A549 (cell line): ENCODE results near the gene ZNF423. TPM values are rescaled to one million over a fixed set of nuclear protein-coding genes. Genes with fewer than 3 reads are reported as not detected.

Experiments used
- ATAC-seq, 2 experiments: fragments of 200-7000 bp in 1 of 2; fragments of >200 bp in 1 of 2; cut with Nextera tagmentation in 1 of 2; cut with Tn5 transposase in 1 of 2; 3 replicates each; pipeline versions ENCODE4 v1.8.0 to v1.9.1; 2018 to 2020; ENCODE audit warnings: mild to moderate bottlenecking in 1 of 2, moderate library complexity in 1 of 2
- CTCF ChIA-PET: fragments of 300-600 bp; sonication (Branson Sonifier 250); formaldehyde crosslinking; extraction: SDS; loops from one replicate; lab custom pipeline; 2021; ENCODE audit warnings: antibody characterized with exemption, inconsistent platforms; lab: Yijun Ruan, JAX
- POLR2A ChIA-PET: fragments of 350-600 bp; formaldehyde crosslinking; extraction: SDS; loops from one replicate; lab custom pipeline; 2021; ENCODE audit warnings: antibody characterized with exemption, inconsistent platforms; lab: Yijun Ruan, JAX
- DNase-seq, 2 experiments: peaks; one replicate each; pipeline versions ENCODE4 v3.0.0 to v3.0.0-alpha.2; 2011 to 2016; ENCODE audit warnings: low read depth in 1 of 2, low spot score in 1 of 2
- FAIRE-seq: peaks from 2 replicates; lab custom pipeline; 2011; peaks lifted over from hg19 to GRCh38; lab: Jason Lieb, UNC
- H3K27ac ChIP-seq, 2 experiments: fragments of >200 bp; sonication (Bioruptor Twin); formaldehyde crosslinking; 3 replicates each; pipeline ENCODE4 v1.5.1; 2016 to 2017
- H3K4me1 ChIP-seq: fragments of >200 bp; sonication (Bioruptor Twin); formaldehyde crosslinking; 3 replicates; pipeline ENCODE4 v1.6.1; 2016
- H3K4me2 ChIP-seq: fragments of >200 bp; sonication (Bioruptor Twin); formaldehyde crosslinking; 3 replicates; pipeline ENCODE4 v1.6.1; 2016
- H3K4me3 ChIP-seq: fragments of >200 bp; sonication (Bioruptor Twin); formaldehyde crosslinking; 3 replicates; pipeline ENCODE4 v1.5.1; 2016
- H3K9me3 ChIP-seq: fragments of >200 bp; sonication (Bioruptor Twin); formaldehyde crosslinking; 3 replicates; pipeline ENCODE4 v1.6.1; 2016
- BHLHE40 ChIP-seq: IDR thresholded peaks from 2 replicates; pipeline ENCODE4 v1.6.1; 2012; ENCODE audit warnings: low read depth, low read length, inconsistent platforms
- CBX8 ChIP-seq: fragments of 200-600 bp; sonication (generic); IDR thresholded peaks from 2 replicates; pipeline ENCODE4 v1.6.1; 2016
- CEBPB ChIP-seq, 2 experiments: fragments of >200 bp in 1 of 2; sonication (Bioruptor Twin) in 1 of 2; formaldehyde crosslinking in 1 of 2; IDR thresholded peaks; 2 replicates each; pipeline ENCODE4 v1.6.1; 2012 to 2016
- FOSL2 ChIP-seq, 2 experiments: fragments of 450-650 bp in 1 of 2; fragments of >200 bp in 1 of 2; sonication (Bioruptor Twin) in 1 of 2; formaldehyde crosslinking; IDR thresholded peaks; 2 replicates each; pipeline versions ENCODE4 v1.5.0 to v1.6.1; 2016 to 2020; ENCODE audit warnings: mild to moderate bottlenecking in 1 of 2, moderate library complexity in 1 of 2
- HOXA7 ChIP-seq: fragments of 250-450 bp; sonication (Bioruptor Pico); IDR thresholded peaks from 2 replicates; pipeline ENCODE4 v1.5.0; 2020; ENCODE audit warnings: mild to moderate bottlenecking, moderate library complexity
- HOXB5 ChIP-seq: fragments of 250-450 bp; sonication (Bioruptor Pico); IDR thresholded peaks from 2 replicates; pipeline ENCODE4 v1.5.0; 2020; ENCODE audit warnings: mild to moderate bottlenecking, moderate library complexity
- MAZ ChIP-seq: fragments of 150-350 bp; IDR thresholded peaks from 2 replicates; pipeline ENCODE4 v1.6.1; 2014; ENCODE audit warnings: antibody characterized with exemption, low read depth, low read length, borderline replicate concordance
- NR3C1 ChIP-seq: fragments of >200 bp; sonication (Bioruptor Twin); formaldehyde crosslinking; IDR thresholded peaks from 3 replicates; pipeline ENCODE4 v1.6.1; 2017
- PHF8 ChIP-seq: fragments of 200-600 bp; sonication (generic); IDR thresholded peaks from 2 replicates; pipeline ENCODE4 v1.6.1; 2016; ENCODE audit warnings: low read depth, mild to moderate bottlenecking, antibody characterized with exemption, moderate library complexity, borderline replicate concordance
- POLR2AphosphoS2 ChIP-seq: conservative IDR thresholded peaks from 2 replicates; pipeline ENCODE4 v1.6.1; 2012; ENCODE audit warnings: low read length, improper control_type of control experiment, inconsistent platforms
- SMC3 ChIP-seq: fragments of >200 bp; sonication (Bioruptor Twin); formaldehyde crosslinking; IDR thresholded peaks from 3 replicates; pipeline ENCODE4 v1.6.1; 2018; ENCODE audit warnings: inconsistent platforms
- SREBF2 ChIP-seq: fragments of 450-650 bp; IDR thresholded peaks from 2 replicates; pipeline ENCODE4 v1.6.1; 2014; ENCODE audit warnings: mild to moderate bottlenecking, moderate library complexity
- TFCP2L1 ChIP-seq: fragments of 250-450 bp; sonication (Bioruptor Pico); IDR thresholded peaks from 2 replicates; pipeline ENCODE4 v1.5.0; 2021; ENCODE audit warnings: mild to moderate bottlenecking
- WGBS: methylation state at CpG from one replicate; pipeline ENCODE4 v1.1.6; 2017; ENCODE audit errors: missing lambda C conversion rate; 5-methylcytosine and 5-hydroxymethylcytosine counted together
- polyA plus RNA-seq, 4 experiments: library from polyadenylated mRNA; depleted of rRNA in 3 of 4; stranded (reverse); fragments of >200 nt; fragmentation: RNase III in 1 of 4; extraction: RNeasy Plus Mini Kit Qiagen cat#74134 plus additional on column Dnase treatment in 1 of 4; gene quantifications; 2 replicates in 3 of 4; 3 replicates in 1 of 4; pipeline ENCODE4 v1.2.3, GENCODE V29; 2011 to 2017
- TF ChIP-seq, protein P1 (sequence below): IDR thresholded peaks from 2 replicates; pipeline ENCODE4 v1.6.1; 2012
- TF ChIP-seq, protein P2 (sequence below): fragments of 450-650 bp; IDR thresholded peaks from 2 replicates; pipeline ENCODE4 v1.6.1; 2014; ENCODE audit warnings: antibody characterized with exemption
- TF ChIP-seq, protein P3 (sequence below): IDR thresholded peaks from 2 replicates; pipeline ENCODE4 v1.6.1; 2012
- TF ChIP-seq, protein P4 (sequence below): fragments of 200-600 bp; sonication (generic); IDR thresholded peaks from 2 replicates; pipeline ENCODE4 v1.6.1; 2016; ENCODE audit warnings: antibody characterized with exemption, mild to moderate bottlenecking, moderate library complexity

The ZNF423 gene
- polyA plus RNA-seq, 2 of the 4 experiments (the other 2 are of a cell fraction): 0.04 to 0.10 TPM

DNA sequence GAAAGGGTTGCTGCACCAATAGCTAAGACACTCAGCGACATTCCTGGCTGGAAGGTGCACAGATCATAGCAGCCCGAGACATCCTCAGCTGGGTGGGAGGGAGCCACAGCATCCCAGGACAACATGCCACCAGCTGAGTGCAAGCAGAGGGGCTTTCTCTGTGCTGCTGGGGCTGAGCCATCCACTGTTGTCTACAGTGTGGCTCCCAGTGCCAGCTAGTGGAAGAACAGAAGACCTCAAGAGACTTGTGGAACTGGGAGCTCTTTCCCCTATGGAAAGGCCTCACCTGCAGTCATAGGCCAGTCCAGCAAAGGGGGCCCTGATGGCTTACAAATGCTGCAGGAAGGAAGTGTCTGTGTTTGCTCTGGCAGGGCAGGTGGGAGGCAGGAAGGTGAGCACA is 351.3 kb downstream of the ZNF423 start (continued):
- TF ChIP-seq, protein P1, sequence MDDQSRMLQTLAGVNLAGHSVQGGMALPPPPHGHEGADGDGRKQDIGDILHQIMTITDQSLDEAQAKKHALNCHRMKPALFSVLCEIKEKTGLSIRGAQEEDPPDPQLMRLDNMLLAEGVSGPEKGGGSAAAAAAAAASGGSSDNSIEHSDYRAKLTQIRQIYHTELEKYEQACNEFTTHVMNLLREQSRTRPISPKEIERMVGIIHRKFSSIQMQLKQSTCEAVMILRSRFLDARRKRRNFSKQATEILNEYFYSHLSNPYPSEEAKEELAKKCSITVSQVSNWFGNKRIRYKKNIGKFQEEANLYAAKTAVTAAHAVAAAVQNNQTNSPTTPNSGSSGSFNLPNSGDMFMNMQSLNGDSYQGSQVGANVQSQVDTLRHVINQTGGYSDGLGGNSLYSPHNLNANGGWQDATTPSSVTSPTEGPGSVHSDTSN: no peak
- TF ChIP-seq, protein P2, sequence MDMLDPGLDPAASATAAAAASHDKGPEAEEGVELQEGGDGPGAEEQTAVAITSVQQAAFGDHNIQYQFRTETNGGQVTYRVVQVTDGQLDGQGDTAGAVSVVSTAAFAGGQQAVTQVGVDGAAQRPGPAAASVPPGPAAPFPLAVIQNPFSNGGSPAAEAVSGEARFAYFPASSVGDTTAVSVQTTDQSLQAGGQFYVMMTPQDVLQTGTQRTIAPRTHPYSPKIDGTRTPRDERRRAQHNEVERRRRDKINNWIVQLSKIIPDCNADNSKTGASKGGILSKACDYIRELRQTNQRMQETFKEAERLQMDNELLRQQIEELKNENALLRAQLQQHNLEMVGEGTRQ: no peak
- TF ChIP-seq, protein P3, sequence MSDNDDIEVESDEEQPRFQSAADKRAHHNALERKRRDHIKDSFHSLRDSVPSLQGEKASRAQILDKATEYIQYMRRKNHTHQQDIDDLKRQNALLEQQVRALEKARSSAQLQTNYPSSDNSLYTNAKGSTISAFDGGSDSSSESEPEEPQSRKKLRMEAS: no peak
- no peak for TF ChIP-seq TFCP2L1 (CRISPR knock-in tag)
- no peak for TF ChIP-seq BHLHE40
- TF ChIP-seq CBX8: no peak

DNA sequence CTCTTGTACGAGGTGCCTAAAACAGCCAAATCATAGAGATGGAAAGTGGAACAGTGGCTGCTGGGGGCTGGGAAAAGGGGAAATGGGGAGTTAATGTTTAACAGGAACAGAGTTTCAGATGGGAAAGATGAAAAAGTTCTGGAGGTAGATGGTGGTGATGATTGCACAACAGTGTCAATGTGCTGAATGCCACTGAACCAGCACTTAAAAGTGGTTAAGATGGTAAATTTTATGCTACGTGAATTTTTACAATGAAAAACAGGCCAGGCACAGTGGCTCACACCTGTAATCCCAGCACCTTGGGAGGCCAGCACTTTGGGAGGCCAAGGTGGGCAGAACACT is 351.9 kb downstream of the ZNF423 start:
- no peak for DNase-seq
- no peak overlapping the region for H3K4me2 ChIP-seq
- no peak for FAIRE-seq
- ChIA-PET POLR2A (no interaction called here), CTCF (interaction anchor here (1.7 kb wide), 1 partner anchor 12 kb away, joined by 5 read pairs; no protein-coding TSS in a partner anchor)
- no peak overlapping the region for H3K27ac ChIP-seq
- TF ChIP-seq PHF8: no peak
- TF ChIP-seq, protein P3: no peak
- TF ChIP-seq MAZ: no peak
- no peak for TF ChIP-seq HOXA7 (CRISPR knock-in tag)
- TF ChIP-seq, protein P4, sequence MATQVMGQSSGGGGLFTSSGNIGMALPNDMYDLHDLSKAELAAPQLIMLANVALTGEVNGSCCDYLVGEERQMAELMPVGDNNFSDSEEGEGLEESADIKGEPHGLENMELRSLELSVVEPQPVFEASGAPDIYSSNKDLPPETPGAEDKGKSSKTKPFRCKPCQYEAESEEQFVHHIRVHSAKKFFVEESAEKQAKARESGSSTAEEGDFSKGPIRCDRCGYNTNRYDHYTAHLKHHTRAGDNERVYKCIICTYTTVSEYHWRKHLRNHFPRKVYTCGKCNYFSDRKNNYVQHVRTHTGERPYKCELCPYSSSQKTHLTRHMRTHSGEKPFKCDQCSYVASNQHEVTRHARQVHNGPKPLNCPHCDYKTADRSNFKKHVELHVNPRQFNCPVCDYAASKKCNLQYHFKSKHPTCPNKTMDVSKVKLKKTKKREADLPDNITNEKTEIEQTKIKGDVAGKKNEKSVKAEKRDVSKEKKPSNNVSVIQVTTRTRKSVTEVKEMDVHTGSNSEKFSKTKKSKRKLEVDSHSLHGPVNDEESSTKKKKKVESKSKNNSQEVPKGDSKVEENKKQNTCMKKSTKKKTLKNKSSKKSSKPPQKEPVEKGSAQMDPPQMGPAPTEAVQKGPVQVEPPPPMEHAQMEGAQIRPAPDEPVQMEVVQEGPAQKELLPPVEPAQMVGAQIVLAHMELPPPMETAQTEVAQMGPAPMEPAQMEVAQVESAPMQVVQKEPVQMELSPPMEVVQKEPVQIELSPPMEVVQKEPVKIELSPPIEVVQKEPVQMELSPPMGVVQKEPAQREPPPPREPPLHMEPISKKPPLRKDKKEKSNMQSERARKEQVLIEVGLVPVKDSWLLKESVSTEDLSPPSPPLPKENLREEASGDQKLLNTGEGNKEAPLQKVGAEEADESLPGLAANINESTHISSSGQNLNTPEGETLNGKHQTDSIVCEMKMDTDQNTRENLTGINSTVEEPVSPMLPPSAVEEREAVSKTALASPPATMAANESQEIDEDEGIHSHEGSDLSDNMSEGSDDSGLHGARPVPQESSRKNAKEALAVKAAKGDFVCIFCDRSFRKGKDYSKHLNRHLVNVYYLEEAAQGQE: no peak
- no peak for TF ChIP-seq SMC3
- TF ChIP-seq FOSL2 (IDR thresholded peaks at IDR 0.05): no peak
- no peak for TF ChIP-seq FOSL2 (CRISPR knock-in tag; IDR thresholded peaks at IDR 0.05)
- TF ChIP-seq HOXB5 (CRISPR knock-in tag): no peak
- no peak for TF ChIP-seq POLR2AphosphoS2
- no peak for TF ChIP-seq CEBPB (IDR thresholded peaks at IDR 0.05)
- no peak for TF ChIP-seq NR3C1
- H3K4me3 ChIP-seq: no peak overlapping the region
- WGBS: 54% methylated on average over 2 of the region's 2 CpGs
- H3K4me1 ChIP-seq: no peaks in the 10 kb centered on the region
- no peak for ATAC-seq
- H3K9me3 ChIP-seq: no peaks in the 10 kb centered on the region

DNA sequence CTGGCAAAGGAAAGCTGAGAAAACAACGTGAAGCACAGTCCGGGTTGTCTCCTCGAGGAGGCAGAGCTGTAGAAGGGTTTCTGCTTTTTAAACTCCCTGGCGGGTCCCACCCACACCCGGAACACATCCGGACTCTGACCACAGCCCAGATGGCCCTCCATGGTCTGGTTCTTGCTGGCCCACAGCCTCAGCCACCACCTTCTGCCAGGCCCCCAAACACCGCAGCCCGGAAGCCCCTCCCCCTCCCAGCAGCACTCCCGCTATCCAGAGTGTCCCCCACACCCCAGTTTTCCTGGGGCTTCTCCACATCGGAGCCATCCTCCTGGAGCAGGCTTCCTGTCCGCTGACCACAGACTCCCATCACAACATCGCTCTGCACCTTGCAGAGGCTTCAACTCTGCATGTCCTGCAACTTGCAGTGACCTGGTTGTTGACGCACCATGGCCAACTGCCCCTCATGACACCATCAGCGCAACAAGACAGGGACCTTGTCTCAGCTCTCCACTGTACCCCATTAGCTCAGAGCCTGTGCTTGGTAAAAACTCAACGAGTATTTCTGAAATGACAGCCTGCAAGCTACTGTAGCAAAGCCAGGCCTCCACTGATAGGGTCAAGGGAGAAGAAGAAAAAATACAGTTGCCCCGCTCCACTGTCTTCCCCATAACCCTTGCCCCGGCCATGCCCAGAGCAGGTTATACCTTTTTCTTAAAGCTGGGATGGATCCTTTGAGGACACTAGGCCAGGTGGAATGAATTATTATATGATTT is 352.5 kb downstream of the ZNF423 start:
- H3K27ac ChIP-seq: no peak overlapping the region

More for the DNA sequence above, 352.5 kb downstream of the ZNF423 start:
- no peak for ATAC-seq
- H3K4me2 ChIP-seq: no peak overlapping the region
- DNase-seq: no peak
- WGBS: 46% methylated on average over 17 of the region's 17 CpGs
- TF ChIP-seq SREBF2: no peak
- H3K4me3 ChIP-seq: no peak overlapping the region
- no peaks in the 10 kb centered on the region for H3K9me3 ChIP-seq
- no peak for FAIRE-seq
- H3K4me1 ChIP-seq: no peaks in the 10 kb centered on the region
- POLR2A ChIA-PET: no interaction called here
- CTCF ChIA-PET: interaction anchor here (1.7 kb wide), 1 partner anchor 11 kb away, joined by 5 read pairs; no protein-coding TSS in a partner anchor
